Hippocampal formation (tissue), 2 donors: Measurements from ENCODE around the gene POLR2J3.
"Not testable (repeated sequence)": the region's sequence is repeated elsewhere in the genome, so short reads cannot be mapped to it uniquely, and the experiment has no call there.

Experiments
- DNase-seq, 2 donors: peaks; one replicate each; lab custom pipeline; 2025; lab: John Stamatoyannopoulos, UW

POLR2J3 gene

GRCh38 chr7:102583495-102583894 is 11.1 kb upstream of the POLR2J3 start:
- DNase-seq: not testable (repeated sequence)

- not testable (repeated sequence) for DNase-seq
These were observed 9.3 kb upstream of the POLR2J3 start for GRCh38 chr7:102581722-102582121.

GRCh38 chr7:102578486-102578885 is 6.1 kb upstream of the POLR2J3 start:
- DNase-seq: not testable (repeated sequence)

GRCh38 chr7:102577315-102578240 is 5.2 kb upstream of the POLR2J3 start:
- DNase-seq: not testable (repeated sequence)

- not testable (repeated sequence) for DNase-seq
These were observed 4.0 kb upstream of the POLR2J3 start for GRCh38 chr7:102576363-102576762.

GRCh38 chr7:102574607-102575006 is 2.2 kb upstream of the POLR2J3 start:
- not testable (repeated sequence) for DNase-seq

- not testable (repeated sequence) for DNase-seq
These were observed 3.8 kb downstream of the POLR2J3 start for GRCh38 chr7:102568620-102569019.

GRCh38 chr7:102550808-102551422 is 21.5 kb downstream of the POLR2J3 start, which contains the start of gene SPDYE2:
Gene SPDYE2, plus strand, starts transcription at chr7:102551226. Its CDS starts 2,030 bp downstream, at chr7:102553256.
- not testable (repeated sequence) for DNase-seq

- not testable (repeated sequence) for DNase-seq
These were observed 26.0 kb downstream of the POLR2J3 start for GRCh38 chr7:102546353-102546752.

- DNase-seq: not testable (repeated sequence)
These were observed 27.1 kb downstream of the POLR2J3 start for GRCh38 chr7:102545288-102545687.

GRCh38 chr7:102544372-102544771 is 28.0 kb downstream of the POLR2J3 start:
- not testable (repeated sequence) for DNase-seq

- not testable (repeated sequence) for DNase-seq
These were observed 28.8 kb downstream of the POLR2J3 start, which contains the start of gene UPK3BL2 for GRCh38 chr7:102543596-102543995. Gene UPK3BL2, minus strand, starts transcription at chr7:102543696. Its CDS starts 60 bp downstream, at chr7:102543636.

- DNase-seq: not testable (repeated sequence)
These were observed 29.6 kb downstream of the POLR2J3 start for GRCh38 chr7:102542771-102543170.

GRCh38 chr7:102542083-102542482 is 30.3 kb downstream of the POLR2J3 start:
- DNase-seq: not testable (repeated sequence)

GRCh38 chr7:102540604-102541003 is 31.8 kb downstream of the POLR2J3 start:
- DNase-seq: not testable (repeated sequence)

- not testable (repeated sequence) for DNase-seq
These were observed 37.2 kb downstream of the POLR2J3 start for GRCh38 chr7:102535062-102535615.

GRCh38 chr7:102532127-102532526 is 40.3 kb downstream of the POLR2J3 start:
- DNase-seq: not testable (repeated sequence)

- DNase-seq: not testable (repeated sequence)
These were observed 40.8 kb downstream of the POLR2J3 start for GRCh38 chr7:102531583-102531982.

GRCh38 chr7:102527822-102528793 is 44.3 kb downstream of the POLR2J3 start:
- not testable (repeated sequence) for DNase-seq

GRCh38 chr7:102527182-102527581 is 45.2 kb downstream of the POLR2J3 start:
- DNase-seq: not testable (repeated sequence)

- DNase-seq: not testable (repeated sequence)
These were observed 47.6 kb downstream of the POLR2J3 start for GRCh38 chr7:102524803-102525202.
